ENCODE measurements around the gene ANKRD63.

ANKRD63 gene

GRCh38 chr15:40313531-40314398, 30.9 kb upstream of the ANKRD63 start:
- no peak for DNase-seq

GRCh38 chr15:40312370-40313158, 29.7 kb upstream of the ANKRD63 start:
- no peak for DNase-seq

- no peak for DNase-seq
Observed at GRCh38 chr15:40310993-40311392, 28.1 kb upstream of the ANKRD63 start.

DNA sequence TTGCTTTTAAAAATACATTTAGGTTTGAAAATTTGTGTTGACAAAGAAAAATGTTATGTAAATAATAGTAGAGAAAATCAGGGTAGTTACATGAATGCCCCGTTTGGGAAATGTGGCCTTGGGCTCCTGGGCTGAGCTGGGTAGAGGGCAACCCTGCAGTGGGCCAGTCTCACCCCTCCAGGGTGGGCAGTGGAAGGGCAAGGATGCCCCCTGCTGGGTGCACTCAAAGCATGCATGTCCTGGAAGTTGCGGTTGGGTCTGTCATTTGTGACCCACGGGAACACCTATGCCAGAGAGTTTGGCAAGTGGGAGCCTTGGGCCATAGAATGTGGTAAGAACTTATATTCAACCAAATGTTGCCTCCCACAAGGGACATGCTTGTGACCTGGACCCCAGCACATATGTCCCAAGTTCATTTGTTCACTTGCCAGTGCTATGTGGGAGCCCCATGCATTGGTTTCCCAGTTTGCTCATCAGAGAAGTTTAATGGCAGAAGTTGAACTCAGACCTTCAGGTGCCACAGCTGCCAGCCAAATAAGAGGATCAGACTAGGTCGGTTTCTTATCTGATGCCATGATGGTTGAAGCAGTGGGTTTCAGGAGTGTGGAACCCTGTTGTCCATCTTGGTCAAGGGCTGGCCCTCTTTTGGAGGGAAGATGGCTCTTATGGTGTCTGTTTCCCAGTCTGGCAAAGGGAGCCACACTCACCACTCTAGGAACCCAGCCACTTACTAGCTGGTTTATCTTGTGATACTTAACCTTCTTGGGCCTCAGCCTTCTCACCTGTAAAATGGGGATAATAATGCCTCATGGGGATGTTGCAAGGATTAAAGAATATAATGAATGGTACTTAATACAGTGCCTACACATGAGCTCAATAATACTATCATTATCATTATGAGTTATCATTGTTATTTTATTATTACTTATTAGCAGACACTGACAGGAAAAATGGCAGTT, 27.4 kb upstream of the ANKRD63 start:
- DNase-seq = peak; percentile 82

DNA sequence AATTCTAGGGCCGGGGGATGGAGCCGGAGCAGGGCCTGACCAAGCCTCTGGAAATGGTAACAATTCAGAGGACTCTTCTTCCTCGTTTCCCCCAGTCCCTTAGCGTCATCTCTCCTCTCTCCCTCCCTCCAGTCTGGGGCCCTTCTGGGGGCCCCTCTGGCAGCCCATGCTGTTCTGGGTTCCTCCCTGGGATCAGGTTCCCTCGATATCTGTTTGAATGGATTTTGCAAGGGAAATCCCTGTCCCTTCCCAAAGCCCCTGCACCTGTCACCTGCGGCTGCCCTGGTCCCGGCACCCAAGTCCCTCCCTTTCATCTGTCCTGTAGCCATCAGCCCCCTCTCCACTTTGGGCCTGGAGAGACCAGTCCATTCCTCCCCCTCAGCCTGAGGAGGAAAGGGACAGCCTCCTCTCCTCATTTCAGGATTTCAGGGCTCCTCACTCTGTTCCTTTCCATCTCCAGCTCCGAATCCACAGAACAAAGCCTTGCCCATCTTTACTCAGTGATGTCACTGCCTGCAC, 26.5 kb upstream of the ANKRD63 start:
- no peak for DNase-seq

DNA sequence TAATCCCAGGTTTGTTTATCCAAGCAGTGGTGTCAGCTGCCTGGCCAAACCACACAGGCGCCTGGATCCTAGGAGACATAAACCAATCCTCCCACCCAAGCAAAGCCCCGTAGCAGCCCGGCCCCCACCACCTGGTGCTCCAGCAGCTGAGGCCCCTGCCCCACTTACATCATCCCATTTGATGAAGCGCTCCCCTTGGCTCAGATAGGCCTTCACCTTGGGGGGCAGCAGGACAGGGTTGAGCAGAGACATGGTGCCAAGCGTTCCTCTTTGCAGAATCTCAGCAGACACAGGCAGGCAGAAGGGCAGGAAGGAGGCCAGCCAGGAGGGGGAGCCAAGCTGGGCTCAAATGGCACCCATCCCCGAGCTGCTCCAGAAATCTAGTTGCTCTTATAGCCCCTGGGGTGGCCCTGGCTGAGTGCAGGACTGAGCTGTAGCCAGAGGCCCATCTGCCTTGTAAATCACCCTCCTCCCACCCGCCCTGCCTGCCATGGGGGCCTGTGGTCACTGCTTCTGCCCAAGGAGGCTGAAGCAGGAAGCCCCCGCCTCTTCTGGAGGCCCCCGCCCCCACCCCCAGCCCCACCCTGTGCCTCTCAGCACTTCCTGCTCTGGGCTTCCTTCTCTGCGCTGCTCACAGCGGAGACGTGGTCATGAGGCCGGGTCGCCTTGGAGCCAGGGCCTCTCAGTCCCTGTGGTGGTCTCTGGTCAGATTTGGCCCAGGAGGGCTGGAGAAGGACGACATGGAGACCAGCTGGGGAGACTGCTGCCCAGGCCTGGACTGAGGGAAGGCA, 24.8 kb upstream of the ANKRD63 start, which contains the start of gene PLCB2:
Gene PLCB2 (minus strand): TSS at position 515 of the 791 bp plus-strand sequence. CDS start 263 bp downstream, at position 252.
- DNase-seq = peak; percentile 88

GRCh38 chr15:40306908-40307307, 24.0 kb upstream of the ANKRD63 start:
- no peak for DNase-seq

DNA sequence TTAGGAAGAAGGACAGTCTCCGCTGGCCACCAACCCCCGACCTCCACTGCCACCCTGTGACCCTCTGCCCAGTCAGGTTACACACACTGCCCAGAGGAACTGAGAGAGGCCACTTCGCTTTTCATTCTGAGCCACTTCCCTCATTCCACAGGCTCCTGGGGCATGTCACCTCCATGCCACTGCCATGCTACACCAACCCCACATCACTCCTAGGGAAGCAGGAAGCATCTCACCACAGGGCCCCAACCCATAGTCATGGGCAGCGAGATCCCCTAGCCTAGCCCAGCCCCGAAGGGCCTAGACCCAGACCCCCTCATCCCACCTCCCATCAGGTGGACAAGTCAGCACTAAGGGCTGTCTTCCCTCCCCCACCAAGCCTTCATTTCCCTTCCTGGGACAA, 23.5 kb upstream of the ANKRD63 start:
- no peak for DNase-seq

GRCh38 chr15:40305281-40305680, 22.4 kb upstream of the ANKRD63 start:
- DNase-seq = no peak

DNA sequence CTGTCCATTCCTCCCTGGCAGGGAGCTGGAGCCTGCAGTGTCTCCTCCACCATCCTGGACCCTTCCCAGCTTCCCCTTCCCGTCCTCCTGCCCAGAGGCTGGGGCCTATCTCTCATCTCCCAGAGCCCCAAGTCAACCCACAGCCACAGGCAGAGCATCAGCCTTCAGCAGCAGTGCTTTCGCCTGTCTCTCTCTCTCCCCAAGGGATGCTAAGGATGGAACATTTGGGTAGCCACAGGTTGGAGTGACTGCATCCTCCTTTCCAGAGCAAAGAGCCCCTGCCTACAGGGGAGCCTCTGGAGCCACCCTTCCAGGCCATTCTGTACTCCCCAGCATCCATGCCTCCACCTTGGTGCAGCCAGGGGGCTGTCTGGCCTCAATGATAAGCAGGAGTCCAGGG, 20.7 kb upstream of the ANKRD63 start:
- DNase-seq = no peak

GRCh38 chr15:40302981-40303380, 20.1 kb upstream of the ANKRD63 start:
- DNase-seq = no peak

DNA sequence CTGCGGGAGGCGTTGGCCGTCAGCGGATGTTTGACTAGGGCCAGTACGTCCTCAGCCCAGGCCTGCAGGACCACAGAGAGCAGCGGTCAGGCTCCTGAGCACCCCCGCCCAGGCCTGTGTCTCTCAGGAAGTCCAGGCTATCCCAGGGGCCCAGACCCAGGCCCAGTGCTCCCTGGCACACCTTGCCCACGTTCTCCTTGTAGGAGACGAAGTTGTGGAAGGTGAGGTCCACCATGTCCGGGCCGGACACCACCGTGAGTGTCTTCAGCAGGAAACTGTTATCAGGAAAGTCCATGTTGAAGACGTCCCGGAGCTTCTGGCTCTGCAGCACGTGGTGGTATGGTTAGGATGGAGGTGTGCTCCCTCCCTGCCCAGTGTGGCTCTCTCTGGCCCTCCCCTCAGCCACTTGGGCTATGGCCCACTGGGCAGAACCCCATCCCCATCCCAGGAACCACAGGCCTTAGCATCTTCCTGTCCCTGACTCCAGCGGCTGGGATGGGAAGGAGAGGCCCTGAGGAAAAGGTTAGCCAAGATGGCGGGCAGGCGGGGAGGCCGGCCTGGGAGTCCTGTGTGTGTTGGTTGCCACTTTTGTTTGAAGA, 19.5 kb upstream of the ANKRD63 start:
- DNase-seq = no peak

DNA sequence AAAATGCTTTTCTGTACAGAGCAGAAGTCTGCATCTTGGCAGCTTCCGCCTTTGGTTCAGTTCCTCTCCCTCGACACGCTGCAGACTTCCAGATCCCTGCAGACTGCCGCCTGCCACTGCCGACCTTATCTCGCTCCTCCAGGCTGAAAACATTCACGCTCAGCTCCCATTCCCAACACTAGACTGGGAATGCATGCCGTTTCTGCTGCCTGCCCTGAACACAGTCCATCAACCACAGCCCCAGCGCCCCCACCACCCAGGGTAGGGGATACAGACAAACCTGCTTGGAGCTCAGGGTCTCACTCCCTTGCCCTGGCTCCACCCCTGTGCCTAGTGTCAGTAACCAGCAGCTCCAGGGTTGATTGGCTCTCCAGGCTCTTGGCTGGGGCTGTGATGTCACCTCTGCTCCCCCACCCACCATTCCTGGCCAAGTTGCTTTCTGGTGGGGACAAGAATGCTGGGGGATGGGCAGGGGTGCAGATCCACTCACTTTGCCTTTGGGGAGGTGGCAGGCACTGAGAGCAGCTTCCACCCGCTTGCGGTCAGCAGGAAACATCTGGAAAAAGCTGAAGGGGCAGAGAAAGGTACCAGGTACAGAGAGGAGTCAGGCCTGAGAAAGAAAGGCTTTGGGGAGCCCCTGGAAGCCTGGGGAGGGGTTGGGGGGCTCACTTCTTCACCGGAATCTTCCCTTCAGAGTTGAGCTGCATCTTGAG, 18.8 kb upstream of the ANKRD63 start:
- DNase-seq = no peak

GRCh38 chr15:40300771-40301170, 17.9 kb upstream of the ANKRD63 start:
- DNase-seq = no peak

GRCh38 chr15:40300367-40300766, 17.5 kb upstream of the ANKRD63 start:
- no peak for DNase-seq

- no peak for DNase-seq
Observed at GRCh38 chr15:40298216-40298935, 15.5 kb upstream of the ANKRD63 start.

GRCh38 chr15:40297356-40297755, 14.5 kb upstream of the ANKRD63 start:
- DNase-seq = no peak

DNA sequence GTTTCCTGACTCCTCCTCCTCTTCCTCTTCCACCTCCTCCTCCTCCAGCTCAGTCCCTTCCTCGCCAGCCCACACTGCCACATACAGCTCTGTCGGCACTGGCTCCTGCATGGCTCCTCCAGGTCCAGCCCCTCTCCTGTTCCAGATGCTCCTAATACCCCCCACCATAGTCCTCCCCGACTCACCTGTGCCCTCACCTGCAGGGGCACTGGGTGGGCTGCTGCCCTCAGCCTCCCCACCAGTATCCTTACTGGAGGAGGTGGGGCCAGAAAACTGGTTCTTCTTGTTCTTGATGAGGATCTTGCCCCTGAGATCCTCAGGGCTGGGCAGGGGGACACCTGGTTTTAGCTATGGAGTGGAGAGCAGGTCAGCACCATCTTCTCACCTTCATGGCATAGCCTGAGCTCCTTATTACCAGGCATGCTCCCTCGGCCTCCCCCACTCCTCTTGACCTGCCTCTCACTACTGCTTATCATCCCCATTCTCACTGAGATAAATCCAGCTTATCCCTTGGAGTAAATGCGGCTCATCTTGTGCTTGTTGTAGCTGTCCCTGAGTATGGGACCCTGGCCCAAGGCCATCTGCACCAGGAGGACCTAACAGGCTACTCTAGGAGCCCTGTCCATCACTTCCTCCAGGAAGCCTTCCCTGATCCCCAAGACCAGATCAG, 13.8 kb upstream of the ANKRD63 start:
- no peak for DNase-seq

DNA sequence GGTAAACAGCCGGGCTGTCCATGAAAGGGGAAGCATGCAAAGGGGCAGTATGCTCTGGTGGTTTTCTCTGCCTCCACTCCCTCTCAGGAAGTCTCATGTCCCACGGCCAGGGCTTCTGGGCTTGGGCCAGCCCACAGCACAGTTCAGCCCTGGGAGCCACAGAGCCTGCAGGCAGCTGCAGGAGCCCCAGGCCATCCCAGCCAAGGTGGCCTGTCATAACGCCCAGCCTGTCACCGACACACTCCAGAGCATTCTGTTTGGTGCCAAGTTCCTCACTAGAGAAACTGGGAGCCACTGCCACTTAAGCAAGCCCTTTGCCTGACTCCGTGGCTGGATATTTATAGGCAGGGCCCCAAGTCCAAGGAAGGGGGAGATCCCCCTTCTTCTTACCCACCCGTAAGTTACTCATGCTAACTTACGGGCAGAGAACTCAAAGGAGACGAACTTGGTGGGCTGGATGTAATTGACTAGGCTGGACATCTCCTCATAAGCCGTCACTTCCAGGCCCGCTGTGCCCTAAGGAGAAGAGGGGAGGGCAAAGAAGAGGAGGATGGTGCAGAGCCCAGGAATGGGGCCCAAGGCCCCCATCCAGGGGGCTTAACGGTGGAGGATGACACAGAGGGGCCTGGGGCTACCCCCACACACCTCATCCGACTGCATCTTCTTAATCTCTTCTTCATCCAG, 13.2 kb upstream of the ANKRD63 start:
- DNase-seq = no peak
